ENCODE data around the gene BEND7. TPM values are rescaled to one million over a fixed set of nuclear protein-coding genes. Genes with fewer than 3 reads are reported as not detected.

The BEND7 gene
- total and polyA plus RNA-seq, 8 donors: 4.6 to 32.1 (median 21.0) TPM

DNA sequence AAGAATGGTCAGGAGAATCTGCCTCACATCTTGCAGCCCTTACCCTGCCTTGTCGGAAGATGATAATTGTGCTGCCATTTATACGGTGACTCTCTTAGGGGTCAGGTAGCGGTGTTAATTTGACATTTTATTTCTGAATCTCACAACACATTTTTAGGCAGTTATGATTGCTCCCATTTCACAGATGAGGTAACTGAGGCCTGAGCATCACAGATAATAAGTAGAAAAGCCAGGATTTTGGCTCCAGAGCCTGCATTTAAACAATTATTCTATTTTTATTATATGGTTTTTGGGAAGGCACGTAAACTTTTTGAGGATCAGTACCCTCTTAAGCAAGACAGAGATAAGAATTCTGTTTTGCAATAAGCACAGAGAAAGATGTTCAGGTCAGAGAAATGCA lies 103.4 kb downstream of the BEND7 start:
- Histone ChIP-seq H3K36me3 (no peaks in the 10 kb centered on the region), H3K27ac (no peak overlapping the region), H3K27me3 (no peaks in the 10 kb centered on the region), H3K9me3 (peaks cover 0 to 6% (median 2%) of the 10 kb centered on the region in 4 donors), H3K4me1 (no peaks in the 10 kb centered on the region), H3K4me3 (no peak overlapping the region)
- 48 to 74% (median 62%) methylated on average over 4 of the region's 4 CpGs for WGBS, 5 donors
- no peak for DNase-seq
- TF ChIP-seq CTCF (IDR thresholded peaks at IDR 0.05) (no peak), EP300 (IDR thresholded peaks at IDR 0.05) (no peak), POLR2A (IDR thresholded peaks at IDR 0.05) (no peak), POLR2AphosphoS5 (IDR thresholded peaks at IDR 0.05) (no peak)
- intact Hi-C loops (cut with DNase I; ENCODE audit: low total_unique reads): no loop called here

GRCh38 chr10:13422800-13423199 lies 106.0 kb downstream of the BEND7 start:
- DNase-seq: no peak
- 63 to 80% (median 69%) methylated on average over 9 of the region's 9 CpGs for WGBS, 5 donors
- intact Hi-C loops (cut with DNase I; ENCODE audit: low total_unique reads): no loop called here
- Histone ChIP-seq H3K9me3 (peaks cover 0 to 6% (median 2%) of the 10 kb centered on the region in 4 donors), H3K27me3 (no peaks in the 10 kb centered on the region), H3K27ac (no peak overlapping the region), H3K36me3 (no peaks in the 10 kb centered on the region), H3K4me1 (no peaks in the 10 kb centered on the region), H3K4me3 (no peak overlapping the region)
- no peak for TF ChIP-seq EP300 (IDR thresholded peaks at IDR 0.05)
- no peak for TF ChIP-seq POLR2AphosphoS5 (IDR thresholded peaks at IDR 0.05)

DNA sequence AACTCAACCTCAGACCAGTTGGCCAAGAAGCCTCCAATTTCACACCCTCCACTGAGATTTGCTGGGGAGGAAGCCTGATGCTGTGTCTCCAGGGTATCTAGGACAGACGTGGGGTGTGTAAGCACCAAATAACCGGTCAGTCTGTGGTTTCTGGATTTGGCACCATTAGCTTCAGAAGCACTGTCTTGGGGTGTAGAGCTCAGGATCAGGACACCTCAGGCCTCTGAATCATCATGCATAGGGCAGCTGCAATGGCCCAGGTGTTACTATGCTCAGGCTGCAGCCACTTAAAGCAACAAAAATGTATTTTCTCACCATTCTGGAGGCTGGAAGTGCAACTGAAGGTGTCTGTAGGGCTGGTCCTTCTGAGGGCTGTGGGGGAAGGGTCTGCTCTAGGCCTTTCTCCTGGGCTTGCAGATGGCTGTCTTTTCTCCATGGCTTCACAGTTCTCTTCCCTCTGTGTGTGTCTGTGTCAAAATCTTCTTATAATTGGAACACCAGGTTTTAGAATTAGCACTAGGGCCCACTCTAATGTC lies 107.4 kb downstream of the BEND7 start:
- intact Hi-C loops (cut with DNase I; ENCODE audit: low total_unique reads): no loop called here
- TF ChIP-seq POLR2AphosphoS5 (IDR thresholded peaks at IDR 0.05): no peak
- no peak for TF ChIP-seq CTCF (IDR thresholded peaks at IDR 0.05)
- no peak for TF ChIP-seq POLR2A (IDR thresholded peaks at IDR 0.05)
- TF ChIP-seq EP300 (IDR thresholded peaks at IDR 0.05): no peak
- Histone ChIP-seq H3K4me3 (no peak overlapping the region), H3K27me3 (no peaks in the 10 kb centered on the region), H3K27ac (no peak overlapping the region), H3K36me3 (no peaks in the 10 kb centered on the region), H3K9me3 (peaks cover 0 to 6% (median 2%) of the 10 kb centered on the region in 4 donors), H3K4me1 (no peaks in the 10 kb centered on the region)
- no peak for DNase-seq
- WGBS, 5 donors: 79 to 89% (median 86%) methylated on average over 2 of the region's 2 CpGs; no CpG with 5 or more reads in 1 of the 5 donors

GRCh38 chr10:13420532-13421307 lies 108.1 kb downstream of the BEND7 start:
- 89 to 93% (median 89%) methylated on average over 13 of the region's 13 CpGs for WGBS, 5 donors
- no peak overlapping the region for H3K4me3 ChIP-seq
- no peaks in the 10 kb centered on the region for H3K4me1 ChIP-seq
- H3K27me3 ChIP-seq: no peaks in the 10 kb centered on the region
- H3K9me3 ChIP-seq: peaks cover 0 to 6% (median 2%) of the 10 kb centered on the region in 4 donors
- no peak overlapping the region for H3K27ac ChIP-seq
- no peak for TF ChIP-seq POLR2A (IDR thresholded peaks at IDR 0.05)
- TF ChIP-seq CTCF (IDR thresholded peaks at IDR 0.05): no peak
- TF ChIP-seq EP300 (IDR thresholded peaks at IDR 0.05): no peak
- intact Hi-C loops (cut with DNase I; ENCODE audit: low total_unique reads): no loop called here
- DNase-seq: no peak
- H3K36me3 ChIP-seq: no peaks in the 10 kb centered on the region

Data from stomach (tissue), 9 donors.